ENCODE measurements around the gene SPANXN5.
"Not testable (repeated sequence)": the region's sequence is repeated elsewhere in the genome, so short reads cannot be mapped to it uniquely, and the experiment has no call there.

Gene SPANXN5

GRCh38 chrX:52797327-52797726, at the start of gene SPANXN5:
Gene SPANXN5, minus strand, starts transcription at chrX:52797427. Its CDS starts 79 bp downstream, at chrX:52797348.
- not testable (repeated sequence) for DNase-seq

GRCh38 chrX:52843619-52844018, 46.4 kb upstream of the SPANXN5 start:
- not testable (repeated sequence) for DNase-seq

GRCh38 chrX:52839137-52839536, 41.9 kb upstream of the SPANXN5 start:
- no peak for DNase-seq

- DNase-seq, result no peak
Measured at GRCh38 chrX:52830551-52830950, 33.3 kb upstream of the SPANXN5 start.

GRCh38 chrX:52824608-52825007, 27.4 kb upstream of the SPANXN5 start:
- DNase-seq, result no peak

GRCh38 chrX:52821079-52821760, 24.0 kb upstream of the SPANXN5 start:
- no peak for DNase-seq

- DNase-seq, result no peak
Measured at GRCh38 chrX:52819788-52820187, 22.6 kb upstream of the SPANXN5 start.

GRCh38 chrX:52811065-52811625, 13.9 kb upstream of the SPANXN5 start, which contains the start of gene XAGE5:
Gene XAGE5, plus strand, starts transcription at chrX:52811287. Its CDS starts 1,280 bp downstream, at chrX:52812567.
- no peak for DNase-seq

GRCh38 chrX:52804876-52805275, 7.6 kb upstream of the SPANXN5 start:
- not testable (repeated sequence) for DNase-seq

- not testable (repeated sequence) for DNase-seq
Measured at GRCh38 chrX:52773504-52773903, 23.7 kb downstream of the SPANXN5 start.

- DNase-seq, result not testable (repeated sequence)
Measured at GRCh38 chrX:52765983-52766382, 31.2 kb downstream of the SPANXN5 start.

GRCh38 chrX:52750952-52751351, 46.3 kb downstream of the SPANXN5 start, which contains the start of gene SSX2B:
Gene SSX2B, plus strand, starts transcription at chrX:52751252. Its CDS starts 1,429 bp downstream, at chrX:52752681.
- DNase-seq, result not testable (repeated sequence)
